Measurements from ENCODE around the gene DNAJC16.

GRCh38 chr1:15513919-15514318 lies 12.7 kb upstream of the DNAJC16 start:
- TF ChIP-seq SETDB1 (IDR thresholded peaks at IDR 0.05; ENCODE audit: insufficient read length, low read length) = no peak
- TF ChIP-seq MYNN (tag by site-specific recombination; IDR thresholded peaks at IDR 0.05; ENCODE audit: borderline replicate concordance) = no peak
- no peak for TF ChIP-seq KLF17 (tag by site-specific recombination; IDR thresholded peaks at IDR 0.05)
- TF ChIP-seq ZNF626 (tag by site-specific recombination; IDR thresholded peaks at IDR 0.05) = no peak
- no peak for TF ChIP-seq CTCF (tag by site-specific recombination; IDR thresholded peaks at IDR 0.05)
- no peak for TF ChIP-seq ZNF280D (tag by site-specific recombination; IDR thresholded peaks at IDR 0.05)
- no peak for TF ChIP-seq ZFP41 (tag by site-specific recombination; IDR thresholded peaks at IDR 0.05; ENCODE audit: borderline replicate concordance)
- TF ChIP-seq ZNF239 (tag by site-specific recombination; IDR thresholded peaks at IDR 0.05) = no peak
- TF ChIP-seq ZBTB26 (tag by site-specific recombination; optimal IDR thresholded peaks at IDR 0.05) = no peak
